IMR-90 (cell line): ENCODE results near the gene SWAP70. TPM values are rescaled to one million over a fixed set of nuclear protein-coding genes. Genes with fewer than 3 reads are reported as not detected.

Experiments used
- ATAC-seq: fragments of 200-7000 bp; cut with Tn5 transposase; 2 replicates; pipeline ENCODE4 v1.9.1; 2020; ENCODE audit warnings: low read depth, mild to moderate bottlenecking, moderate library complexity
- BruUV-seq: library from RNA; stranded (reverse); fragments of 400-500 nt; replicated peaks from 2 replicates; lab custom pipeline; 2021; lab: Mats Ljungman, UMichigan
- CTCF ChIA-PET: fragments of 300-600 bp; formaldehyde crosslinking; extraction: SDS; loops from one replicate; lab custom pipeline; 2021; ENCODE audit warnings: antibody characterized with exemption; lab: Yijun Ruan, JAX
- POLR2A ChIA-PET: fragments of 300-600 bp; sonication (Branson Sonifier 250); formaldehyde crosslinking; loops from one replicate; lab custom pipeline; 2022; ENCODE audit warnings: antibody characterized with exemption; ENCODE audit not compliant: unreplicated experiment; lab: Charles Lee
- DNase-seq: peaks from one replicate; pipeline ENCODE4 v3.0.0; 2013
- H2AFZ ChIP-seq: replicated peaks from 2 replicates; pipeline ENCODE3; 2013; ENCODE audit warnings: low read length, mild to moderate bottlenecking; ENCODE audit not compliant: poor library complexity
- H2AK5ac ChIP-seq: 2 replicates; pipeline ENCODE4 v1.6.1; 2013; ENCODE audit warnings: low read depth, low read length, inconsistent platforms
- H2AK9ac ChIP-seq: replicated peaks from 2 replicates; pipeline ENCODE3; 2013; ENCODE audit warnings: mild to moderate bottlenecking, low read depth, low read length, moderate library complexity; ENCODE audit not compliant: poor library complexity
- H2BK120ac ChIP-seq: 2 replicates; pipeline ENCODE4 v1.6.1; 2013; ENCODE audit warnings: low read depth, low read length, inconsistent platforms
- H2BK15ac ChIP-seq: 3 replicates; pipeline ENCODE4 v1.6.1; 2013; ENCODE audit warnings: low read depth, low read length, inconsistent platforms
- H2BK20ac ChIP-seq: 2 replicates; pipeline ENCODE4 v1.6.1; 2013; ENCODE audit warnings: low read depth, mild to moderate bottlenecking, inconsistent platforms, low read length, moderate library complexity
- H2BK5ac ChIP-seq: 2 replicates; pipeline ENCODE4 v1.6.1; 2013; ENCODE audit warnings: mild to moderate bottlenecking, low read depth, low read length, inconsistent platforms; ENCODE audit not compliant: poor library complexity, severe bottlenecking
- H3K14ac ChIP-seq: replicated peaks from 2 replicates; pipeline ENCODE4 v1.6.1; 2013; ENCODE audit warnings: low read depth, low read length, inconsistent platforms
- H3K18ac ChIP-seq: 2 replicates; pipeline ENCODE4 v1.6.1; 2013; ENCODE audit warnings: low read depth, low read length, control low read depth
- H3K23ac ChIP-seq: 2 replicates; pipeline ENCODE4 v1.6.1; 2013; ENCODE audit warnings: low read depth, low read length, inconsistent platforms
- H3K27ac ChIP-seq: 2 replicates; pipeline ENCODE4 v1.5.1; 2013; ENCODE audit warnings: mild to moderate bottlenecking, control low read depth, low read length; ENCODE audit not compliant: insufficient read depth
- H3K27me3 ChIP-seq: 2 replicates; pipeline ENCODE4 v1.6.1; 2013; ENCODE audit warnings: low read length; ENCODE audit not compliant: control insufficient read depth, insufficient read depth
- H3K36me3 ChIP-seq: 2 replicates; pipeline ENCODE4 v1.6.1; 2013; ENCODE audit warnings: low read length, mixed read lengths; ENCODE audit not compliant: control insufficient read depth, insufficient read depth
- H3K4ac ChIP-seq: 2 replicates; pipeline ENCODE4 v1.6.1; 2013; ENCODE audit warnings: low read depth, low read length, inconsistent platforms
- H3K4me1 ChIP-seq: 2 replicates; pipeline ENCODE4 v1.6.1; 2013; ENCODE audit warnings: low read length, mixed read lengths; ENCODE audit not compliant: control insufficient read depth, insufficient read depth
- H3K4me2 ChIP-seq: 2 replicates; pipeline ENCODE4 v1.6.1; 2013; ENCODE audit warnings: low read depth, mild to moderate bottlenecking, control low read depth, low read length, moderate library complexity
- H3K4me3 ChIP-seq: 2 replicates; pipeline ENCODE4 v1.5.1; 2013; ENCODE audit warnings: low read depth, mild to moderate bottlenecking, control low read depth, low read length, moderate library complexity; ENCODE audit not compliant: insufficient read depth
- H3K56ac ChIP-seq: 2 replicates; pipeline ENCODE4 v1.6.1; 2013; ENCODE audit warnings: low read length, inconsistent platforms; ENCODE audit not compliant: insufficient read depth; ENCODE audit errors: extremely low read depth
- H3K79me1 ChIP-seq, 2 experiments: 2 replicates each; pipeline ENCODE4 v1.6.1; 2013; ENCODE audit warnings: low read length in 2 of 2, inconsistent platforms in 1 of 2, low read depth in 1 of 2
- H3K9ac ChIP-seq: 2 replicates; pipeline ENCODE4 v1.6.1; 2013; ENCODE audit warnings: low read depth, low read length, control low read depth
- H3K9me1 ChIP-seq: 2 replicates; pipeline ENCODE4 v1.6.1; 2013; ENCODE audit warnings: low read length, inconsistent platforms; ENCODE audit not compliant: insufficient read depth
- H3K9me3 ChIP-seq: 2 replicates; pipeline ENCODE4 v1.6.1; 2013; ENCODE audit warnings: low read length; ENCODE audit not compliant: control insufficient read depth, insufficient read depth
- H4K20me1 ChIP-seq: 2 replicates; pipeline ENCODE4 v1.6.1; 2013; ENCODE audit warnings: low read length, inconsistent platforms; ENCODE audit not compliant: insufficient read depth
- H4K5ac ChIP-seq: 2 replicates; pipeline ENCODE4 v1.6.1; 2013; ENCODE audit warnings: mild to moderate bottlenecking, low read depth, low read length, control low read depth
- H4K8ac ChIP-seq, 2 experiments: 2 replicates each; pipeline ENCODE4 v1.6.1; 2013; ENCODE audit warnings: low read depth in 2 of 2, low read length in 2 of 2, control low read depth in 1 of 2, inconsistent platforms in 1 of 2
- H4K91ac ChIP-seq: 2 replicates; pipeline ENCODE4 v1.6.1; 2013; ENCODE audit warnings: low read depth, low read length, inconsistent platforms; ENCODE audit not compliant: insufficient read depth
- CHD1 ChIP-seq: IDR thresholded peaks from 2 replicates; pipeline ENCODE4 v1.6.1; 2012; ENCODE audit warnings: low read depth, low read length, improper control_type of control experiment
- ELK1 ChIP-seq: fragments of 150-350 bp; IDR thresholded peaks from 2 replicates; pipeline ENCODE4 v1.6.1; 2016; ENCODE audit warnings: low read depth, mild to moderate bottlenecking, low read length, moderate library complexity, borderline replicate concordance
- FOS ChIP-seq: fragments of 150-350 bp; IDR thresholded peaks from 2 replicates; pipeline ENCODE4 v1.6.1; 2016; ENCODE audit warnings: low read depth, low read length
- RAD21 ChIP-seq: IDR thresholded peaks from 2 replicates; pipeline ENCODE4 v1.6.1; 2012; ENCODE audit warnings: low read length, improper control_type of control experiment
- RCOR1 ChIP-seq: IDR thresholded peaks from 2 replicates; pipeline ENCODE4 v1.6.1; 2012; ENCODE audit warnings: mild to moderate bottlenecking, low read length, improper control_type of control experiment; ENCODE audit not compliant: insufficient replicate concordance
- RFX5 ChIP-seq: IDR thresholded peaks from 2 replicates; pipeline ENCODE4 v1.8.0; 2012; ENCODE audit warnings: low read depth, mild to moderate bottlenecking, low read length, moderate library complexity
- dilution Hi-C: fragments of 300-500 bp; cut with HindIII; formaldehyde crosslinking; loops from one replicate; pipeline ENCODE4 v1.14.3; 2018; ENCODE audit warnings: low sequenced_read_pairs; ENCODE audit not compliant: unreplicated experiment
- in situ Hi-C: fragments of 300-500 bp; cut with MboI; formaldehyde crosslinking; loops from 3 replicates; pipeline ENCODE4 v1.14.3; 2019; ENCODE audit warnings: low sequenced_read_pairs, inconsistent platforms, mixed read lengths
- intact Hi-C: fragments of 100-400 bp; cut with micrococcal nuclease; formaldehyde crosslinking; loops from 2 replicates; pipeline ENCODE4 v1.10.0; 2022
- polyA plus RNA-seq, 3 experiments: library from polyadenylated mRNA; depleted of rRNA; stranded (reverse); fragments of >200 nt; gene quantifications; 2 replicates each; pipeline ENCODE4 v1.2.3, GENCODE V29; 2012; ENCODE audit warnings: low replicate concordance in 1 of 3
- total RNA-seq: library from RNA; depleted of rRNA; stranded (reverse); fragments of >200 nt; gene quantifications from 2 replicates; pipeline ENCODE4 v1.2.3, GENCODE V29; 2012
- TF ChIP-seq, protein P1 (sequence below): fragments of 150-350 bp; IDR thresholded peaks from 2 replicates; pipeline ENCODE4 v1.6.1; 2017; ENCODE audit warnings: mild to moderate bottlenecking, antibody characterized with exemption, low read length, low read depth

SWAP70 gene
- total and polyA plus RNA-seq, 2 of the 4 experiments (the other 2 are of a cell fraction) = 15.5 to 19.9 TPM

DNA sequence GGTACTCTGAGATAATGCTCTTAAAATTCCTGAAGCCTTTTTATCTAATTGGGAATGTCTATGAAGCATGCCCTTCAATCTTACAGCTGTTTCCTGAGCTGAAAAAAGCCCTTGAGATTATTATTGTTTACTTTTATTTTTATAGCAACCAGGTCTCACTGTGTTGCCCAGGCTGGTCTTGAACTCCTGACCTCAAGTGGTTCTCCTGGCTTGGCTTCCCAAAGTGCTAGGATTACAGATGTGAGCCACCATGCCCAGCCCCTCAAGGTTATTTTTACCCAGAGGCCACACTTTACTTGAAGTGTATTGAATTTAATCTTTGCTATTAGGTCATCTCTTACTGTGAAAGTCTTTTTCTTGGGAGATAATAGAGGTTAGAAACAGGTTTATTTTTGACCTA, 7.0 kb upstream of the SWAP70 start:
- Histone ChIP-seq H3K4me2 (no peak overlapping the region), H3K27me3 (no peaks in the 10 kb centered on the region), H3K23ac (no peak overlapping the region), H3K79me1 (no peaks in the 10 kb centered on the region), H3K56ac (no peak overlapping the region), H2AK9ac (no peak overlapping the region), H3K18ac (no peak overlapping the region), H2AFZ (no peak overlapping the region), H3K4ac (no peak overlapping the region), H3K4me3 (no peak overlapping the region), H3K14ac (no peak overlapping the region), H2BK15ac (no peak overlapping the region), H4K20me1 (no peaks in the 10 kb centered on the region), H3K9me1 (no peaks in the 10 kb centered on the region), H3K9me3 (0 out of 2 replicates have a peak, but pooled peaks cover 5% of the 10 kb centered on the region), H3K36me3 (no peaks in the 10 kb centered on the region), H4K91ac (no peak overlapping the region), H4K5ac (no peak overlapping the region), H2BK120ac (no peak overlapping the region), H3K4me1 (no peaks in the 10 kb centered on the region), H3K27ac (no peak overlapping the region), H3K9ac (no peak overlapping the region), H4K8ac (no peak overlapping the region), H2AK5ac (no peak overlapping the region), H2BK5ac (no peak overlapping the region), H2BK20ac (no peak overlapping the region)
- DNase-seq = no peak
- dilution Hi-C loops (no loop called here), in situ Hi-C loops (no loop called here), intact Hi-C loops (no loop called here)
- BruUV-seq = no TSS peak
- TF ChIP-seq FOS (no peak), RFX5 (no peak), CHD1 (no peak), RAD21 (no peak), ELK1 (no peak), RCOR1 (no peak)
- TF ChIP-seq, protein P1, sequence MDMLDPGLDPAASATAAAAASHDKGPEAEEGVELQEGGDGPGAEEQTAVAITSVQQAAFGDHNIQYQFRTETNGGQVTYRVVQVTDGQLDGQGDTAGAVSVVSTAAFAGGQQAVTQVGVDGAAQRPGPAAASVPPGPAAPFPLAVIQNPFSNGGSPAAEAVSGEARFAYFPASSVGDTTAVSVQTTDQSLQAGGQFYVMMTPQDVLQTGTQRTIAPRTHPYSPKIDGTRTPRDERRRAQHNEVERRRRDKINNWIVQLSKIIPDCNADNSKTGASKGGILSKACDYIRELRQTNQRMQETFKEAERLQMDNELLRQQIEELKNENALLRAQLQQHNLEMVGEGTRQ = no peak
- CTCF ChIA-PET = no interaction called here
- POLR2A ChIA-PET = no interaction called here
- ATAC-seq = no peak
